HCT116 (cell line): ENCODE measurements around the gene MISP3. TPM values are rescaled to one million over a fixed set of nuclear protein-coding genes. Genes with fewer than 3 reads are reported as not detected.

ENCODE experiments used
- ATAC-seq: fragments of 200-7000 bp; cut with Tn5 transposase; 2 replicates; pipeline ENCODE4 v1.9.1; 2020; ENCODE audit warnings: mild to moderate bottlenecking, moderate library complexity
- BruUV-seq: library from RNA; stranded (reverse); fragments of 400-500 nt; replicated peaks from 2 replicates; lab custom pipeline; 2021; lab: Mats Ljungman, UMichigan
- CTCF ChIA-PET: fragments of 300-600 bp; sonication (Branson Sonifier 250); formaldehyde crosslinking; loops from one replicate; lab custom pipeline; 2021; ENCODE audit warnings: antibody characterized with exemption; lab: Charles Lee
- POLR2A ChIA-PET: fragments of 300-600, 350-600 bp; sonication (Branson Sonifier 250); formaldehyde crosslinking; loops from one replicate; lab custom pipeline; 2021; ENCODE audit warnings: antibody characterized with exemption; lab: Charles Lee
- RAD21 ChIA-PET, 2 experiments: fragments of 300-600 bp; sonication (Branson Sonifier 250); formaldehyde crosslinking; loops; one replicate each; lab custom pipeline; 2023; ENCODE audit warnings: low total read pairs in 2 of 2; ENCODE audit not compliant: uncharacterized antibody in 2 of 2, unreplicated experiment in 2 of 2, low non-redundant PET in 1 of 2; lab: Charles Lee
- DNase-seq: peaks from one replicate; pipeline ENCODE4 v3.0.0-alpha.2; 2010; ENCODE audit warnings: low read depth, low spot score
- H2AFZ ChIP-seq: fragments of 200-600 bp; shearing (Covaris generic), sonication (generic); 2 replicates; pipeline ENCODE4 v1.6.1; 2017; ENCODE audit warnings: low read depth, mixed run types, mixed read lengths, antibody characterized with exemption, low read length; ENCODE audit not compliant: poor library complexity, severe bottlenecking
- H3K27ac ChIP-seq: 2 replicates; pipeline ENCODE4 v1.5.1; 2012; ENCODE audit warnings: low read depth, low read length
- H3K27me3 ChIP-seq: fragments of 200-600 bp; sonication (generic); 2 replicates; pipeline ENCODE4 v1.6.1; 2016; ENCODE audit warnings: mixed run types, low read length, mixed read lengths; ENCODE audit not compliant: insufficient read depth
- H3K36me3 ChIP-seq, 2 experiments: fragments of 200-500 bp in 1 of 2; fragments of 200-600 bp in 1 of 2; sonication (Bioruptor generic) in 1 of 2; sonication (generic) in 1 of 2; 2 replicates each; pipeline versions ENCODE4 v1.5.1 to v1.6.1; 2014 to 2016; ENCODE audit warnings: low read length in 2 of 2, inconsistent platforms in 1 of 2, mixed read lengths in 1 of 2, mixed run types in 1 of 2; ENCODE audit not compliant: insufficient read depth in 2 of 2, control insufficient read depth in 1 of 2
- H3K4me1 ChIP-seq, 2 experiments: fragments of 200-600 bp in 1 of 2; sonication (generic) in 1 of 2; 2 replicates each; pipeline versions ENCODE4 v1.5.1 to v1.6.1; 2012 to 2017; ENCODE audit warnings: low read length in 2 of 2, inconsistent platforms in 1 of 2, mild to moderate bottlenecking in 1 of 2, mixed read lengths in 1 of 2, mixed run types in 1 of 2, moderate library complexity in 1 of 2; ENCODE audit not compliant: insufficient read depth in 2 of 2, control insufficient read depth in 1 of 2
- H3K4me2 ChIP-seq: fragments of 200-600 bp; sonication (generic); 2 replicates; pipeline ENCODE4 v1.6.1; 2017; ENCODE audit warnings: mixed run types, low read length, mixed read lengths
- H3K4me3 ChIP-seq, 2 experiments: fragments of 200-600 bp in 1 of 2; sonication (generic) in 1 of 2; replicated peaks in 1 of 2; 2 replicates each; pipeline ENCODE4 v1.5.1; 2011 to 2016; ENCODE audit warnings: low read length in 2 of 2, control low read depth in 1 of 2, low read depth in 1 of 2, mild to moderate bottlenecking in 1 of 2, mixed read lengths in 1 of 2, mixed run types in 1 of 2
- H3K79me2 ChIP-seq: fragments of 200-600 bp; sonication (generic); 2 replicates; pipeline ENCODE4 v1.6.1; 2017; ENCODE audit warnings: mild to moderate bottlenecking, mixed run types, low read length, moderate library complexity, mixed read lengths; ENCODE audit not compliant: insufficient read depth
- H3K9ac ChIP-seq: fragments of 200-600 bp; sonication (generic); 2 replicates; pipeline ENCODE4 v1.6.1; 2016; ENCODE audit warnings: low read length, mixed read lengths
- H3K9me2 ChIP-seq: fragments of 200-600 bp; sonication (generic), shearing (Covaris generic); 2 replicates; pipeline ENCODE4 v1.6.1; 2017; ENCODE audit warnings: mixed run types, mild to moderate bottlenecking, moderate library complexity; ENCODE audit not compliant: insufficient read depth
- H3K9me3 ChIP-seq, 2 experiments: fragments of 200-500 bp in 1 of 2; fragments of 200-600 bp in 1 of 2; sonication (Bioruptor generic) in 1 of 2; sonication (generic) in 1 of 2; 2 replicates each; pipeline ENCODE4 v1.6.1; 2014 to 2017; ENCODE audit warnings: low read length in 2 of 2, mixed read lengths in 2 of 2, inconsistent platforms in 1 of 2, low read depth in 1 of 2, mild to moderate bottlenecking in 1 of 2, mixed run types in 1 of 2, moderate library complexity in 1 of 2; ENCODE audit not compliant: control insufficient read depth in 1 of 2, insufficient read depth in 1 of 2
- H4K20me1 ChIP-seq: fragments of 200-600 bp; sonication (generic), shearing (Covaris generic); 2 replicates; pipeline ENCODE4 v1.6.1; 2017; ENCODE audit warnings: mixed run types, mild to moderate bottlenecking, moderate library complexity; ENCODE audit not compliant: insufficient read depth
- CTCF ChIP-seq, 3 experiments: fragments of 200-600 bp in 1 of 3; sonication (generic) in 1 of 3; IDR thresholded peaks in 2 of 3; conservative IDR thresholded peaks in 1 of 3; 2 replicates each; pipeline ENCODE4 v1.5.1; 2012 to 2017; ENCODE audit warnings: low read depth in 2 of 3, low read length in 2 of 3, antibody characterized with exemption in 1 of 3, borderline replicate concordance in 1 of 3, control low read depth in 1 of 3, mild to moderate bottlenecking in 1 of 3, mixed read lengths in 1 of 3, mixed run types in 1 of 3, moderate library complexity in 1 of 3; ENCODE audit not compliant: insufficient read depth in 1 of 3
- EGR1 ChIP-seq: IDR thresholded peaks from 2 replicates; pipeline ENCODE4 v1.6.1; 2012; ENCODE audit warnings: low read depth
- ELF1 ChIP-seq: IDR thresholded peaks from 2 replicates; pipeline ENCODE4 v1.6.1; 2012; ENCODE audit warnings: low read depth, borderline replicate concordance
- EZH2 ChIP-seq: fragments of 200-600 bp; sonication (generic); IDR thresholded peaks from 2 replicates; pipeline ENCODE4 v1.6.1; 2017; ENCODE audit warnings: antibody characterized with exemption, mixed run types
- EZH2phosphoT487 ChIP-seq: fragments of 200-600 bp; IDR thresholded peaks from 2 replicates; pipeline ENCODE4 v1.6.1; 2018; ENCODE audit warnings: antibody characterized with exemption, borderline replicate concordance
- FOSL1 ChIP-seq: IDR thresholded peaks from 2 replicates; pipeline ENCODE4 v1.6.1; 2012; ENCODE audit warnings: low read depth
- JUND ChIP-seq: IDR thresholded peaks from 2 replicates; pipeline ENCODE4 v1.6.1; 2012
- POLR2A ChIP-seq: IDR thresholded peaks from 2 replicates; pipeline ENCODE4 v1.7.0; 2011; ENCODE audit warnings: borderline replicate concordance; ENCODE audit not compliant: insufficient read depth, insufficient read length; ENCODE audit errors: extremely low read depth
- POLR2AphosphoS5 ChIP-seq: IDR thresholded peaks from 2 replicates; pipeline ENCODE4 v1.6.1; 2011; ENCODE audit warnings: mild to moderate bottlenecking, low read depth, low read length, moderate library complexity
- RAD21 ChIP-seq: IDR thresholded peaks from 2 replicates; pipeline ENCODE4 v1.6.1; 2012; ENCODE audit warnings: low read depth, mild to moderate bottlenecking
- SIN3A ChIP-seq: IDR thresholded peaks from 2 replicates; pipeline ENCODE4 v1.6.1; 2012; ENCODE audit warnings: low read depth
- YY1 ChIP-seq: IDR thresholded peaks from 2 replicates; pipeline ENCODE4 v1.6.1; 2011; ENCODE audit warnings: low read length, low read depth, moderate library complexity, mild to moderate bottlenecking; ENCODE audit not compliant: insufficient replicate concordance; ENCODE audit errors: extremely low read depth
- ZBTB33 ChIP-seq: IDR thresholded peaks from 2 replicates; pipeline ENCODE4 v1.6.1; 2011; ENCODE audit warnings: mild to moderate bottlenecking, low read length, moderate library complexity; ENCODE audit not compliant: insufficient replicate concordance; ENCODE audit errors: extremely low read depth
- ZFX ChIP-seq: fragments of 450-650 bp; IDR thresholded peaks from 2 replicates; pipeline ENCODE4 v1.6.1; 2017
- intact Hi-C: fragments of 100-400 bp; cut with micrococcal nuclease; formaldehyde crosslinking; loops from 2 replicates; pipeline ENCODE4 v1.10.0; 2022
- total RNA-seq: library from RNA; stranded (reverse); gene quantifications from one replicate; pipeline ENCODE4 v1.2.1, GENCODE V29; 2021; ENCODE audit not compliant: unreplicated experiment
- TF ChIP-seq, protein P1 (sequence below): IDR thresholded peaks from 2 replicates; pipeline ENCODE4 v1.6.1; 2012
- TF ChIP-seq, protein P2 (sequence below): IDR thresholded peaks from 2 replicates; pipeline ENCODE4 v1.6.1; 2012
- TF ChIP-seq, protein P3 (sequence below): IDR thresholded peaks from 2 replicates; pipeline ENCODE4 v1.6.1; 2012; ENCODE audit warnings: low read depth

The MISP3 gene
- total RNA-seq, 1 experiment from 2014 or later = 5.2 TPM

- POLR2A ChIA-PET = no interaction called here
- intact Hi-C loops = no loop called here
- no TSS peak for BruUV-seq
Observed at GRCh38 chr19:14028901-14029300, 43.7 kb upstream of the MISP3 start.

More at GRCh38 chr19:14028901-14029300, 43.7 kb upstream of the MISP3 start:
- H3K27ac ChIP-seq = no peak overlapping the region
- no peak overlapping the region for H3K9ac ChIP-seq
- ATAC-seq = no peak
- H3K9me2 ChIP-seq = no peaks in the 10 kb centered on the region
- H3K4me3 ChIP-seq = no peak overlapping the region
- ChIA-PET RAD21 (no interaction called here), CTCF (no interaction called here)
- no peaks in the 10 kb centered on the region for H4K20me1 ChIP-seq
- DNase-seq = no peak
- TF ChIP-seq CTCF (IDR thresholded peaks at IDR 0.05 in 2 of 3, conservative IDR thresholded peaks at IDR 0.05 in 1 of 3; ENCODE audit: borderline replicate concordance in 1 of 3, insufficient read depth in 1 of 3, low read depth in 2 of 3, low read length in 2 of 3) (no peak), RAD21 (no peak), ELF1 (no peak), EZH2 (no peak), POLR2A (no peak), EGR1 (no peak), POLR2AphosphoS5 (no peak), JUND (no peak), SIN3A (no peak), EZH2phosphoT487 (no peak), FOSL1 (no peak), ZBTB33 (no peak), YY1 (no peak), ZFX (no peak)
- TF ChIP-seq, protein P1, sequence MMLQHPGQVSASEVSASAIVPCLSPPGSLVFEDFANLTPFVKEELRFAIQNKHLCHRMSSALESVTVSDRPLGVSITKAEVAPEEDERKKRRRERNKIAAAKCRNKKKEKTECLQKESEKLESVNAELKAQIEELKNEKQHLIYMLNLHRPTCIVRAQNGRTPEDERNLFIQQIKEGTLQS = no peak
- TF ChIP-seq, protein P2, sequence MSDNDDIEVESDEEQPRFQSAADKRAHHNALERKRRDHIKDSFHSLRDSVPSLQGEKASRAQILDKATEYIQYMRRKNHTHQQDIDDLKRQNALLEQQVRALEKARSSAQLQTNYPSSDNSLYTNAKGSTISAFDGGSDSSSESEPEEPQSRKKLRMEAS = no peak
- TF ChIP-seq, protein P3, sequence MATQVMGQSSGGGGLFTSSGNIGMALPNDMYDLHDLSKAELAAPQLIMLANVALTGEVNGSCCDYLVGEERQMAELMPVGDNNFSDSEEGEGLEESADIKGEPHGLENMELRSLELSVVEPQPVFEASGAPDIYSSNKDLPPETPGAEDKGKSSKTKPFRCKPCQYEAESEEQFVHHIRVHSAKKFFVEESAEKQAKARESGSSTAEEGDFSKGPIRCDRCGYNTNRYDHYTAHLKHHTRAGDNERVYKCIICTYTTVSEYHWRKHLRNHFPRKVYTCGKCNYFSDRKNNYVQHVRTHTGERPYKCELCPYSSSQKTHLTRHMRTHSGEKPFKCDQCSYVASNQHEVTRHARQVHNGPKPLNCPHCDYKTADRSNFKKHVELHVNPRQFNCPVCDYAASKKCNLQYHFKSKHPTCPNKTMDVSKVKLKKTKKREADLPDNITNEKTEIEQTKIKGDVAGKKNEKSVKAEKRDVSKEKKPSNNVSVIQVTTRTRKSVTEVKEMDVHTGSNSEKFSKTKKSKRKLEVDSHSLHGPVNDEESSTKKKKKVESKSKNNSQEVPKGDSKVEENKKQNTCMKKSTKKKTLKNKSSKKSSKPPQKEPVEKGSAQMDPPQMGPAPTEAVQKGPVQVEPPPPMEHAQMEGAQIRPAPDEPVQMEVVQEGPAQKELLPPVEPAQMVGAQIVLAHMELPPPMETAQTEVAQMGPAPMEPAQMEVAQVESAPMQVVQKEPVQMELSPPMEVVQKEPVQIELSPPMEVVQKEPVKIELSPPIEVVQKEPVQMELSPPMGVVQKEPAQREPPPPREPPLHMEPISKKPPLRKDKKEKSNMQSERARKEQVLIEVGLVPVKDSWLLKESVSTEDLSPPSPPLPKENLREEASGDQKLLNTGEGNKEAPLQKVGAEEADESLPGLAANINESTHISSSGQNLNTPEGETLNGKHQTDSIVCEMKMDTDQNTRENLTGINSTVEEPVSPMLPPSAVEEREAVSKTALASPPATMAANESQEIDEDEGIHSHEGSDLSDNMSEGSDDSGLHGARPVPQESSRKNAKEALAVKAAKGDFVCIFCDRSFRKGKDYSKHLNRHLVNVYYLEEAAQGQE = no peak
- no peak overlapping the region for H3K4me2 ChIP-seq
- H3K79me2 ChIP-seq = no peaks in the 10 kb centered on the region
- H3K9me3 ChIP-seq = no peaks in the 10 kb centered on the region
- H2AFZ ChIP-seq = no peak overlapping the region
- no peaks in the 10 kb centered on the region for H3K36me3 ChIP-seq
- peaks cover 3 to 27% of the 10 kb centered on the region in 2 experiments for H3K4me1 ChIP-seq
- H3K27me3 ChIP-seq = no peaks in the 10 kb centered on the region
